Measurements from ENCODE around the gene THYN1. TPM values are rescaled to one million over a fixed set of nuclear protein-coding genes. Genes with fewer than 3 reads are reported as not detected.

THYN1 gene
- polyA plus RNA-seq, 1 experiment, result 80.8 TPM

- DNase-seq (ENCODE audit: low read depth, low spot score), result no peak
- POLR2A ChIA-PET, result no interaction called here
- no peak overlapping the region for H3K4me3 ChIP-seq (ENCODE audit: low read depth, low read length)
- peaks cover 4% of the 10 kb centered on the region; the same call in 1 of the 2 replicates for H3K9me3 ChIP-seq (ENCODE audit: control insufficient read depth, insufficient read depth, low read length)
- peaks cover 64% of the 10 kb centered on the region for H3K27me3 ChIP-seq (ENCODE audit: control insufficient read depth, insufficient read depth, low read length)
- no peak for TF ChIP-seq CTCF (IDR thresholded peaks at IDR 0.05; ENCODE audit: low read depth, low read length)
- CTCF ChIA-PET, result interaction anchor here (0.6 to 0.8 kb wide), 2 partner anchors 44 to 67 kb away, joined by 3 read pairs; no protein-coding TSS in a partner anchor
- no peak overlapping the region for H3K27ac ChIP-seq (ENCODE audit: low read depth, low read length)
Observed at GRCh38 chr11:134275188-134275533, 22.0 kb upstream of the THYN1 start.

- CTCF ChIA-PET, result interaction anchor here (0.6 to 1.8 kb wide), 2 partner anchors 12 to 36 kb away, joined by 3 to 14 read pairs; no protein-coding TSS in a partner anchor
- H3K27me3 ChIP-seq (ENCODE audit: control insufficient read depth, insufficient read depth, low read length), result peaks cover 57% of the 10 kb centered on the region
- POLR2A ChIA-PET, result interaction anchor here (1.2 kb wide), 1 partner anchor 49 kb away, joined by 3 read pairs; the partner anchor contains the start of genes NCAPD3 and VPS26B
Observed at GRCh38 chr11:134273317-134273712, 20.2 kb upstream of the THYN1 start.

DNA sequence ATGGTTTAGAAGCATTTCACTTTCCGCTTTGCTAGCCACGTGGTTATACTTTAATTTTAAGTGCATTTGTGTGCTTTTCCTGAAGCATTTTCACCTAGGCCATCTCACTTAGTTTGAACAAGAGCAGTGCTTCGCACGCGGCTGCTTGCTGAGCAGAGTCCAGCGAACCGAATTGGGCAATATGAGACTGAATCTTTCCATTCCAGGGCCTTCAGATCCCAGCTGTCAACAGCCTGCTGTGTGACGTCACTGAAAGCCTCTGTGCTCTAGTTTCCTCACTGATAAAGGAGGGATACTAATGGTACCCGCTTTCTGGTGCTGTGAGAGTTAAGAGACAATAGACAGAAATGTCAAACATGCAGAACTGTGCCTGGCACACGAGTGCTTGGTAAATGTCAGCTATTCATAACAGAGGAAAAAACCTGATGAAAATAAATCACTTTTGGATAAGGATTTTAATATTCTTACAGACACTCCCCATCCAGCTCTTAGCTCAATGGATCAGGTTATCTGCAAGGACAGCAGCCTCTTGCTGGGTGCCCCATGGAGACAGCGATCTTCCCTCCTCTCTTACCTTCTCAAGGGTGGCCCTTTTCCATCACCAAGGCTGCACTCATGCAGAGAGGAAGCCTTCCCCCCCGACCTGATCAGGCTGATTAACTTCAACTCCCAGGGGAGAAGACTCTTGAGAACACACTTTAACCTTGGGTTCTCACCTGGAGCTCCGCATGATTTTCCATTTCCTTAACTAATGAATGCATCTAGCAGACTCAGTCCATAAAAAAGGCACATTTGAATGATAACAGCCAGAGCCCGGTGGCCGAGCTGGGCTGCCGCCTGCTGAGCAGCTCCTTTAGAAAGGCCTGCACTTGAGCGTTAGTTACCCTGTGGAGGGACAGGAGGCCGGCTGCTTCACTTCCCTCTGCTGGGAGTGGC lies 19.5 kb upstream of the THYN1 start:
- Histone ChIP-seq H3K27me3 (ENCODE audit: control insufficient read depth, insufficient read depth, low read length) (peaks cover 51% of the 10 kb centered on the region), H3K9me3 (ENCODE audit: control insufficient read depth, insufficient read depth, low read length) (no peaks in the 10 kb centered on the region), H3K27ac (ENCODE audit: low read depth, low read length) (no peak overlapping the region), H3K4me3 (ENCODE audit: low read depth, low read length) (no peak overlapping the region)
- no peak for TF ChIP-seq CTCF (IDR thresholded peaks at IDR 0.05; ENCODE audit: low read depth, low read length)
- ChIA-PET POLR2A (interaction anchor here (0.5 kb wide), 1 partner anchor 107 kb away, joined by 7 read pairs; no protein-coding TSS in a partner anchor), CTCF (interaction anchor here (0.6 to 1.8 kb wide), 2 partner anchors 11 to 37 kb away, joined by 3 to 14 read pairs; no protein-coding TSS in a partner anchor)
- DNase-seq (ENCODE audit: low read depth, low spot score), result peak; percentile 39

More at GRCh38 chr11:134273317-134273712, 20.2 kb upstream of the THYN1 start:
- Histone ChIP-seq H3K4me3 (ENCODE audit: low read depth, low read length) (no peak overlapping the region), H3K9me3 (ENCODE audit: control insufficient read depth, insufficient read depth, low read length) (peaks cover 2% of the 10 kb centered on the region; the same call in 1 of the 2 replicates), H3K27ac (ENCODE audit: low read depth, low read length) (no peak overlapping the region)
- TF ChIP-seq CTCF (IDR thresholded peaks at IDR 0.05; ENCODE audit: low read depth, low read length), result no peak
- DNase-seq (ENCODE audit: low read depth, low spot score), result no peak

- H3K4me3 ChIP-seq (ENCODE audit: low read depth, low read length), result no peak overlapping the region
- no peaks in the 10 kb centered on the region for H3K9me3 ChIP-seq (ENCODE audit: control insufficient read depth, insufficient read depth, low read length)
- ChIA-PET POLR2A (interaction anchor here (0.5 kb wide), 1 partner anchor 107 kb away, joined by 7 read pairs; no protein-coding TSS in a partner anchor), CTCF (interaction anchor here (1.8 kb wide), 1 partner anchor 11 kb away, joined by 14 read pairs; no protein-coding TSS in a partner anchor)
- TF ChIP-seq CTCF (IDR thresholded peaks at IDR 0.05; ENCODE audit: low read depth, low read length), result no peak
- no peak for DNase-seq (ENCODE audit: low read depth, low spot score)
- peaks cover 44% of the 10 kb centered on the region for H3K27me3 ChIP-seq (ENCODE audit: control insufficient read depth, insufficient read depth, low read length)
- no peak overlapping the region for H3K27ac ChIP-seq (ENCODE audit: low read depth, low read length)
Observed at GRCh38 chr11:134271978-134272377, 18.8 kb upstream of the THYN1 start.

DNA sequence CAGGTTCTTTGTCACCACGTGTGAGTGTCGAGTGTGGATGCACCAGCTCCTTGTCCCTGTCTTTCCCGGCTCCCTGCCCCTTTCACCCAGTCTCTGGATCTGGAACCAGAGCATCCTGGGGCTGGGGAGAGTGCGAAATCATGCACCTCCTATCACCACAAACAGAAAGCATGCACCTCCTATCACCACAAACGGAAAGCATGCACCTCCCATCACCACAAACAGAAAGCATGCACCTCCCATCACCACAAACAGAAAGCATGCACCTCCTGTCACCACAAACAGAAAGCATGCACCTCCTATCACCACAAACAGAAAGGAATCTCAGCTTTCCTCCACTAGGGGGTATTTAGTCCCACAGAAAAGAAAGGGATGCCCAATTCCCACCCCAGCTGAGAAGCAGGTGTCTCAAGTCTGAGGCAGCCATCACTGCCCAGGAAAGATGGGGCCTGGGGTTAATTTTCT lies 17.1 kb upstream of the THYN1 start:
- Histone ChIP-seq H3K4me3 (ENCODE audit: low read depth, low read length) (no peak overlapping the region), H3K9me3 (ENCODE audit: control insufficient read depth, insufficient read depth, low read length) (no peaks in the 10 kb centered on the region), H3K27ac (ENCODE audit: low read depth, low read length) (no peak overlapping the region), H3K27me3 (ENCODE audit: control insufficient read depth, insufficient read depth, low read length) (peaks cover 29% of the 10 kb centered on the region)
- no peak for DNase-seq (ENCODE audit: low read depth, low spot score)
- ChIA-PET CTCF (no interaction called here), POLR2A (no interaction called here)
- TF ChIP-seq CTCF (IDR thresholded peaks at IDR 0.05; ENCODE audit: low read depth, low read length), result no peak; the same call in 1 of the 2 replicates

Data from AG04450 (cell line).